K562 treated with DMSO at 1 percent for 24 hours (cell line): ENCODE data around the gene WDR81. TPM values are rescaled to one million over a fixed set of nuclear protein-coding genes. Genes with fewer than 3 reads are reported as not detected.

Experiments used
- total RNA-seq: library from RNA; unstranded; fragments of 300-600 nt; gene quantifications from 2 replicates; pipeline ENCODE4 v1.2.3, GENCODE V29; 2022; ENCODE audit warnings: low read depth; ENCODE audit not compliant: insufficient read depth

Gene WDR81
- total RNA-seq: 21.8 and 22.3 TPM in 2 replicates

DNA sequence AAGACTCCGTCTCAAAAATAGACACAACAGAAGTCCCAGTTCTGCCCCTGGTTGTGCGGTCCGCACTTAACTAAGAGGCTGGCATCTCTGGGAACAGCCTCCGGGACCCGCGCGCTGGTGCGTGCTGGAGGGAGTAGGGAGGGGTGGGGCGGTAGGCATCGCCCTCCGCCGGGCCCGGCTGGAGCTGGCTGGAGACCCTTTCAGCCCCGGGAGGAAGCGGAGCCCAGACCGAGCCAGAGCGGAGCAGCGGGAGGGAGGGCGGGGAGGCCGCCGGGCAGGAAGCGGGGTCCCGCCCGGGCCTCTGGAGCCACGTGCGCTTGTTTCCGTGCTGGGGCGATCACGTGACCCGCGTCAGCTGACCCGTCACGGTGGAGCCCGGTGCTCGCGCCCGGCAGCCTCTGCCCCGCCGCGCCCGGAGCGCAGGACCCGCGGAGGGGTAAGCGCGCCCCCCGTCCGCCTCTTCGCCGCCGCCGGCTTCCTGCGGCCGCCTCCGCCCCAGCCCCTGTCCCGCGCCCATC lies at the start of gene WDR81:
Gene WDR81, plus strand, starts transcription at position 354 of the 518 bp plus-strand sequence. CDS start 256 bp downstream, outside the sequence.

DNA sequence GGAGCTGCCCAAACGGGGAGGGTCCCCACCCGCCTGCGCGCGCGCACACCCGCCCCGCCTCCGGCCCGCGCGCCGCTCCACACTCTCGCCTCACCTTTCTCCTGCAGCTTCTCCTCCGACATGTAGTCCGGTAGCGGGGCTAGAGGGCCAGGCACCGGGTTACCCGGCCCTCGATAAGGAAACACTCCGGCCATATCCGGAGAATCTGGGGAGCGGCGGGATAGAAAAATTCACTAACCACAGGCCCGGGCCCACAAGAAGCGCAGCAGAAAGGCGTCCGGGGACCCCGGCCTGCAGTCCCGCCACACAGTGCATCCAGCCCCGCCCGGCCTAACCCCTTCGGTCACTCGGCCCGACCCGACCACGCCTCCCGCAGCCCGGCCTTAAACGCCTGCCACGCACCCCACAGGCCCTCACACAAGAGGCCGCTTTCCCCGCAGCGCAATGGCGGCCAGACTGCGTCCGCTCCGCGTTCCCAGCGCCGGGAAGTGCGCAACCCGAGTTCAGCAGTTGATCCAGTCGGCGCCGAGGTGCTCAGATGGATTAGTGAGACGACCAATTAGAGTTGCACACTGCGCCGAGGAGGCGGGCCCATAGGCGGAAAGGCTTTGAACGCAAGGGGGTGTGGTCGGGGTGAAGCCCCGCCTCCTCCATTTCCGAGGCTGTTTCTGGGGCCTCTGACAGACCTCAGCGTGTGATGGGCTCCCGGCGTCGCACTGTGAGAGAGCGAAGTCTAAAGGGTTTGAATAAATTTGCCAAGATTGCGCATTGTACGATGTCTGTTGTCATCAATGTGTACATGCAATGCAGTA lies 39.9 kb upstream of the WDR81 start, which contains the start of gene PRPF8:
Gene PRPF8, minus strand, starts transcription at position 490 of the 812 bp plus-strand sequence. Its CDS starts 296 bp downstream, at position 194.

DNA sequence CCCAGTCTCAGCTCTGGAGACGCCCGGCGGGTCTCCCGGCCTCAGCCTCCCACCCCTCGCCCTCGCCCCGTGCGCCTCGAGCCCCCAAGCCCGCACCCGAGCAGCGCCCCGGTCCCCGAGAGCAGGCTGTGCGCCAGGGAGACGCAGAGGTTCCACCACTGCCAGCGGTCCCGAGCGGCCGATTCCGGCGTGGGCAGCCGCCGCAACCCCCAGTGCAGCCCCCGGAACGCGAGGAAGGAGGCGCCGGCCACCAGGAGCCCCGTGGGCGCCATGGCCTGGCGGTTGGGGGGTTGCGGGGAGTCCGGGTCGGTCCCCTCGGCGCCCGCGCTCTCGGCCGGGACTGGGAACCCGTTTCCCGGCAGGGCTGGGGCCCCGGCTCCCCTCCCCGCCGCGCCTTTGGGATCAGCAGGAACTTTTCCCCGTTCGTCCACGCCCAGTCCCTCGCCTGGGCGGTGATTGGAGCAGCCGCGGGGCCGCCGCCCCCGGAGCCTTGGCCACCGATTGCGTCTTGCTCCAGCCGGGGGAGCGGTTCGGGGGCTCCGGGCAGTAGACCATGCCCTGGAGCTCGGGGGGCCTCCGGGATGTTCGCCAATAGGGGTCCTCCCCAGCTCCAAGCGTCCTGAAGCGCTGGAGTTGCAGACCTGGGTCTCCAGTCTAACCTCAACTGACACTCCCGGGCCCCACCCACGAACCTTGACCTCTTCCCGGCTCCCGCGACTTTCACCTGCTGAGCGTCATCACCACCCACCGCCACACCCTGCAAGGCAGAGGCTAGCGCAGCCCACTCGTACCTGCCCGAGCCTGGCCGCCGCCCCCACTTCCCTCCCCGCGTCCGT lies 14.3 kb upstream of the WDR81 start, which contains the start of gene TLCD2:
Gene TLCD2, minus strand, starts transcription at position 407 of the 836 bp plus-strand sequence. Its CDS starts 135 bp downstream, at position 272.

DNA sequence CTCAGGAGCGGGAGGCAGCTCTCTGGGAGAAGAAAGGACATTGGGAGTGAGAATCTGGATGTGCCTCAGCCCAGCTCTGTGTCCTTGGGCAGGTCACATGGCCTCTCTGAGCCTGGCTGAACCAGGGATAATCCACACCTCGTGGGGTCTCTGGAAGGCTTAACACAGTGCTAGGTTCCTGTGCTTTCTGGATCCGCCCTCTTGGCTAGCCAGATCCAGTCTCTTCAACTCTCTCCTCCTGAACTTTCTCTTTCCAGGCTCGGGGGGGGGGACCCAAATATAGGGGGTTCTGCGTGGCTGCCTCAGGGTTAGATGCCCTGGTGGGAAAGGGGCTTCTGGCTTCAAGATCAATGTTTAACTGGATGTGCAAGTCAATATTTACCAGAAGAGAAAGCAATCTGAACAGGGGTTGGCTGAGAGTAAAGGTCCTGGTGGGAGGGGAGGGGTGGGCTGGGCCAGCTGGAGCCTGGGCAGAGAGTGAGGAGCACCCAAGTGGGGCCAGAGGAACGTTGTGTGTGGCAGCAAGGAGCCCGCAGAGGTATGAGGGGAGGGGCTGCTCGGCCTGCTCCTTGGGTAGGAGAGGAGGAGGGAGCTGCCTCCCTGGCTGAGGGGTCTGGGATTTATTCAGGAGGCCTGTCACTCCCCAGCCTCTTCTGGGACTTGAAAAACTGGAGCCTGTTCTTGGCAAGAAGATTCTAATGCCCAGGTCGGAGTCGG lies 18.0 kb downstream of the WDR81 start, which contains the start of gene SERPINF2:
Gene SERPINF2, plus strand, starts transcription at position 501 of the 717 bp plus-strand sequence. CDS start 2,125 bp downstream, outside the sequence.

Other genes with a start within 250 kb of the WDR81 start
- gene MYO1C, start 232.0 kb upstream of the WDR81 start, total RNA-seq: 37.1 and 37.2 TPM in 2 replicates
- gene INPP5K, start 208.1 kb upstream of the WDR81 start, total RNA-seq: 32.6 and 39.9 TPM in 2 replicates
- 30.3 and 33.5 TPM in 2 replicates for gene PITPNA, start 161.9 kb upstream of the WDR81 start, total RNA-seq
- 4.7 and 5.0 TPM in 2 replicates for gene SLC43A2, start 95.9 kb upstream of the WDR81 start, total RNA-seq
- gene SCARF1, start 79.0 kb upstream of the WDR81 start, total RNA-seq: 3.0 and 3.7 TPM in 2 replicates
- 46.3 and 48.7 TPM in 2 replicates for gene RILP, start 74.8 kb upstream of the WDR81 start, total RNA-seq
- gene PRPF8, start 39.8 kb upstream of the WDR81 start, total RNA-seq: 123 and 133 TPM in 2 replicates
- gene TLCD2, start 14.3 kb upstream of the WDR81 start, total RNA-seq: 2.3 and 3.1 TPM in 2 replicates
- not detected in 2 replicates for gene SERPINF2, start 18.2 kb downstream of the WDR81 start, total RNA-seq
- gene SERPINF1, start 37.4 kb downstream of the WDR81 start, total RNA-seq: 63.0 and 67.8 TPM in 2 replicates
- 7.8 and 9.6 TPM in 2 replicates for gene SMYD4, start 105.2 kb downstream of the WDR81 start, total RNA-seq
- gene RPA1, start 105.3 kb downstream of the WDR81 start, total RNA-seq: 46.0 and 50.0 TPM in 2 replicates